SW 1271 (cell line): Measurements from ENCODE around the gene EFCAB8.

Source experiments
- DNase-seq, 2 experiments: peaks; one replicate each; lab custom pipeline; 2025; lab: John Stamatoyannopoulos, UW

Gene EFCAB8

DNA sequence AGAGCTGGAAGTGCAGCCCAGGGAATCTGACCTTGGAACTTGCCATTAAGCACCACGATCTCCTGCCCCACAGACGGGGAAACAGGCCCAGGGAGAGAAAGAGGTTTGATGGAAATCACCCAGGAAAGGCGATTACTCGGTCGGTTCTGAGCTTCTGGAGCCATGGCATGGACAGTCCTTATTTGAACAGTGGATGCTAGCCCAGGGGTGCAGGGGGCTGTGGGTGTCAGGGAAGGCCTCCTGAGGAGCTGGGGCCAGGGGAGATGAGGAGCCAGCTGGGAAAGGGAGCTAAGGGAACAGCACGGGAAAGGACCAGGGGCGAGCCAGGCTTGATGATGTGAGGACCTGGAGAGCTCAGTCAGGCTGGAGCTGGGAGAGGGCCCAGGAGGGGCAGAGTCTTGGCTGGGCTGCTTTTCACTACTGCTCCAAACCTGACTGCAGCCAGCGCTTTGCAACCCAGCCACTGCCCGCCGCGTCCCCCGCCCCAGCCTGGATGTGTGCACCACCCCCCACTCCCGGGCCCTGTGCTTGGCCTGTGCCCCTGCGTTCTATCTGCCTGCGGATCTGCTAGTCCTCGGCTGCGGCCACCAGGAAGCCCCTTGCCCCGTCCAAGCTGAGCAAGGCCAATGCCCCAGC, 127.7 kb downstream of the EFCAB8 start:
- DNase-seq, result no peak

GRCh38 chr20:32987044-32987825, 128.5 kb downstream of the EFCAB8 start:
- no peak for DNase-seq

DNA sequence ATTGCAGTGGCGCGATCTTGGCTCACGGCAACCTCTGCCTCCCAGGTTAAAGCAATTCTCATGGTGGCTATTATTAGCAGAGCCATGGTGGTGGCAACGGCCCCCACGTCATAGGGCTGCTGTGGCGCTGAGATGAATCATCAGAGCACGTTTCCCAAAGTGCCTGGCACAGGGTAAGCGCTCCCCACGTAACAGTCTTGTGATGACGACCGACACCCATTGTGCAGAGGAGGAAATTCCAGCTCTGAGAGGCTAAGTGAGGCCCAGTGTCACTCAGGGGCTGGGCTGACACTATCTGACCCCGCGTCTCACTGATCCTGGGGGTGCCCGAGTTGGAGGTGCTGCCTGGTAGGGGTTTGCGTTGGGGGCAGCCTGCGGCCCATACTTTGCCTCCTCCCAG, 129.3 kb downstream of the EFCAB8 start:
- DNase-seq, result no peak

GRCh38 chr20:32989507-32990283, 131.0 kb downstream of the EFCAB8 start:
- DNase-seq, result no peak

- no peak for DNase-seq
Measured at GRCh38 chr20:32990426-32990825, 131.7 kb downstream of the EFCAB8 start.

DNA sequence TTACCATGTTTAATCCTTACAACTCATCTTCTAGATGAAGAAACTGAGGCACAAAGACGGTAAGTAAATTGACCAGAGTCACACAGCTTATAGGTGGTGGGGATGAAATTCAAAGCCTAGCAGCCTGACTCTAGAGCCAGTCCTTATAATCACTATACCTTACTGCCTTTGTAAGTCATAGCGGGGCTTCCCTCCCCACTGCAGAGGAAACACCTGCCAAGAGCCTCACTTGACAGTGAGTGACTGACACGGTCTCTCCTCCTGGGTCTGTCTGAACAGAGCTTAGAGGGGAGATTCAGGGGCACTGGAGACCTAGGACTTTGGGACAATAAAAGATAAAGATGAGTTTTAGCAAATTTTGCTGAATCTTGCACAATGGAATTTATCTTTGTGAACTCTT, 132.7 kb downstream of the EFCAB8 start:
- no peak for DNase-seq

DNA sequence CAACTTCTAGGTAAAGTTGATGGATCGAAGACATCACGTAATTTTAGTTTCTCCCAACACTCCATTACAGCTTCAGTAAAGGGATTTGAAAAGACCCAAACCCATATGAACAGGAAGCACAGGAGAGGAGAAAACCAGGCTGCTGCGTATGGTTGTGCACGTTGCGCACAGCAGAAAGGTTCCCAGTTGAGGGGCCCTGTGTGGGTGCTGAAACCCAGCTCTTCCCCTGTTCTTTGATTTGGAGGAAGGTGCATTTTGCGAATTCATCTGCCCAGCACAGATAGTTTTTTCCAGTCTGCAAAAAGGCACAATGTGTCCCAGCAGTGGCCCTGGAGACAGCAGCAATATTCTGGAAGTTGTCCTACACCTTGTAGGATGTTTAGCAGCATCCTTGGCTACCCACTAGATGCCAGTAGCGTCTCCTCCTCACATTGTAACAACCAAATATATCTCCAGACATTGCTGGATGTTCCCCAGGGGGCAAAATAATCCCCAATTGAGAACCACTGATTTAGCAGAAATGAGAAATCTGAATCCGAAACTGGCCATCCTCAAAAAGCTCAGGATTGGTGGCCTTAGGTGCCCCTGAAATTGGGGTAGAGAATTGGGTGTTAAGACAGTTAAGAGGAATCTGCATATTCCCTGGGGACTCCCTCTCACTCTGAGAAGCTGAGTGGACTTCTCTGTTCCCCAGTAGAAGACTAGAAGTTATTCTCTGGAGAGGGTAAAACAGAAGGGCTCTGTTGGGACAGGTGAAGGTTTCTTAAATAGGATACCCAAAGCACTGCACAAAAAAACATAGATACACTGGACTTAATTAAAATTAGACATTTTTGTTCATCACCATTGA, 133.3 kb downstream of the EFCAB8 start:
- DNase-seq, result no peak

DNA sequence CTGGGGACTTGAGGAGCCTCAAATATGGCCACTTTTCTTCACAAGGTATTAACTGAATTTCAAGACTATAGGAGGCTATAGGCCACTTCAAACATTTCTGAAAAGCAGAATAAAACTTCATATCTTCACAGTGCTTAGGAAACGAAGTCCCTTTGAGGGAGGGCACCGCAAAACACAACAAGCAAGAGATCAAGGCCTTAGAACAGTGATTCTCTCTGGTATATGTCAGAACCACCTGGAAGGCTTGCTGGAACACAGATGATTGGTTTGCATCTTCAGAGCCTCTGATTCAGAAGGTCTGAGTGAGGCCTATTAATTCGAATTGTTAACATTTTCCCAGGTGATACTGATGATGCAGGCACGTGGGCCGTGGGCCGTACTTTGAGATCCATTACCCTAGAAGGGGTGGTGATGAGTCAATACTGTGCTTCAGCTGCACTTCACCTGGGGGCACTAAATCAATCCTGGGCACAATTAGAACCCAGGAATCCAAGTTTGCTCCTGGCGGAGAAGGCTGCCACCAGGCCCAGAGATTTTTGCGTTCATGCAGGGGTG, 134.8 kb downstream of the EFCAB8 start:
- DNase-seq, result no peak

DNA sequence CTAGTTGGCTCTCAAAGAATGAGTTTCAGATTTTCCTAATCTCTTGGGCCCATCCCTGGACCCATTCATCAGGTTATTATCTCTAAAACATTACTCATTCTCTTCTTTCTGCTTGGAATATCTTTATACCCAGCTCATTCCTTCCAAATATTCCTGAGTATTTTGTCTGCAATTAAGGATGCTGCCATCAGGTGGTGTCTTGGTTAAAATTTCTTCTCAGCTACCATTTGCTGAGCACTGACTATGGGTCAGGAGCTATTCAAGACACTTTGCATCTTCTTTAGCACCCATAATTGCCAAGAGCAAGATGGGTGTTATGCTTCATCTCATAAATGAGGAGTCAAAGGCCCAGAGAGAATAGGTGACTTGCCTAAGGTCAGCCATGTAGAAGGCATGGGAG, 137.1 kb downstream of the EFCAB8 start:
- DNase-seq, result no peak

- no peak for DNase-seq
Measured at GRCh38 chr20:32997431-32997830, 138.7 kb downstream of the EFCAB8 start.

- no peak for DNase-seq
Measured at GRCh38 chr20:32999603-33000250, 141.0 kb downstream of the EFCAB8 start.

DNA sequence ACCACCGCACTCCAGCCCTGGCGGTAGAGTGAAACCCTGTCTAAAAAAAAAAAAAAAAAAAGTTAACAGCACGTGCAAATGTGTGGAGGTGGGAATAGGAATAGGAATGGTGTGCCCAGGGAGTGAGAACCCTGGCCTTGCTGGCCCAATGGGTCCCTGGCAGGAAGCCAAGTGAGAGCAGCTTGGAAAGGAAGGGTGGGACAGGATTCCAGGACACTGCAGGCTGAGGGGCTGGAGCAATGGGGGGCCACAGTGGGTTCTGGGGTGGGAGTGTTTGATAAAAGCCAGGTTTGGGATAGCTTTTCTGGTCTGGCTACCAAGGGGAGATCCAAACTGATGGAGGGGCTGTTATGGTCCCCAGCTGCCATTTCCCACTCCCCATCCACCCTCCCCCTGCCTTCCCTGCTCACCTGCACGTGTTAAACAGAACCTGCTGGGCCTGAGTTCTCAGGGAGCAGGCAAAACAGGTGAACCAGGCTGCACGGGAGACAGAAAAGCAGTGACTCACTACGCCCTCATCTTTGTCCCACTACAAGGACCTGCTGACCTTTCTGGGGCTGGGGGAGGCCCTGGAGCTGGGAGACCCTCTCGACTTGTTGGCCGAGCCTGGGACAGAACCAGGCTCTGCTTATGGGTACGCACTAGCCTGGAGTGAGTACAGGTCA, 142.2 kb downstream of the EFCAB8 start:
- no peak for DNase-seq

- DNase-seq, result no peak
Measured at GRCh38 chr20:33002087-33002808, 143.5 kb downstream of the EFCAB8 start.

DNA sequence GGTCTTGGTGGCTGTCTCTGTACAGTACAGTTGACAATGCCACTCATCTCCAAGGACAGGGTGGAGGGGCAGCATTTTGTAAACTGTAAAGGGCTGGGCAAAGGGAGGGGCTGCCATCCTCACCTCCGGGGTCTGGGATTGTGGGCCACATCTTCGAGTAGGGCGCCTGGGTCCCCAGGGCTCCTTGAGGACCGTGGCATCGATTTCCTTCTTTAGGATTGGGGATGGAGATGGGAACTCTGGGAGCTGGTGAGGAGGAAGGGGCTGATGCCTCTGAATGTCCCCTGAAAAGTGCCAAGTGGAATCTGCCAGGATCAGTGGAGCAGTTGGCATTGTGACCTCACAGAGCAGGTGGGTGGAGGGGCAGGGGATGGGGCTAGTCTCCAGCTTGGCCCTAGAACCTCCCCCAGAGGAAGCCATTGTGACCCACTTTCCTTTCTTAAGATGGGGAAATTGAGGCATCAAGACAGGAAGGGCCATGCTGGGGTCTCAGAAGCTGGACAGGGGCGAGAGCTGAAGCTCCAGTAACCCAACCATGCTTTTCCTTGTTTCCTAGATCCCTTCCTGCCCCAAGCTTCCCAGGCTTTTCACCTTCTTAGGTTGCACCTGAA, 145.5 kb downstream of the EFCAB8 start, which contains the start of gene SUN5:
Gene SUN5, minus strand, starts transcription at position 293 of the 611 bp plus-strand sequence. Its CDS starts 93 bp downstream, at position 200.
- DNase-seq, result no peak

DNA sequence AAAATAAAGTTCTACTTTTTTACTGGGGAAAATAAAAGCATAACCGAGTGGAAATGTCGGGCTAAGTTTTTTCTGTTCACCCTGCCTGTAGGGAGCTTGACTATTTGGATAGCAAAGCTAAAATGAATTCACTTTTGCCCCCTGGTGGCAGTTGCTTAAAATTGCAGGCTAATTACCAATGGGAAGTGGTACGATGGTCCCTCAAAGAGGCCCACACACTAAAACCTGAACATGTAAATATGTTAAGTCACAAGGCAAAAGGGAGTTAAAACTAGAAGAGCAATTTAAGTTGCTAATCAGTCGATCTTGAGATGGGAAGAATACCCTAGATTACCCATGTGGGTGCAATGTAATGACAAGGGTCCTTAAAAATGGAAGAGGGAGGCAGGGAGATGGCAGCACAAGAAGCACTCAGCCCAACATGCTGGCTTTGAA, 146.4 kb downstream of the EFCAB8 start:
- no peak for DNase-seq

DNA sequence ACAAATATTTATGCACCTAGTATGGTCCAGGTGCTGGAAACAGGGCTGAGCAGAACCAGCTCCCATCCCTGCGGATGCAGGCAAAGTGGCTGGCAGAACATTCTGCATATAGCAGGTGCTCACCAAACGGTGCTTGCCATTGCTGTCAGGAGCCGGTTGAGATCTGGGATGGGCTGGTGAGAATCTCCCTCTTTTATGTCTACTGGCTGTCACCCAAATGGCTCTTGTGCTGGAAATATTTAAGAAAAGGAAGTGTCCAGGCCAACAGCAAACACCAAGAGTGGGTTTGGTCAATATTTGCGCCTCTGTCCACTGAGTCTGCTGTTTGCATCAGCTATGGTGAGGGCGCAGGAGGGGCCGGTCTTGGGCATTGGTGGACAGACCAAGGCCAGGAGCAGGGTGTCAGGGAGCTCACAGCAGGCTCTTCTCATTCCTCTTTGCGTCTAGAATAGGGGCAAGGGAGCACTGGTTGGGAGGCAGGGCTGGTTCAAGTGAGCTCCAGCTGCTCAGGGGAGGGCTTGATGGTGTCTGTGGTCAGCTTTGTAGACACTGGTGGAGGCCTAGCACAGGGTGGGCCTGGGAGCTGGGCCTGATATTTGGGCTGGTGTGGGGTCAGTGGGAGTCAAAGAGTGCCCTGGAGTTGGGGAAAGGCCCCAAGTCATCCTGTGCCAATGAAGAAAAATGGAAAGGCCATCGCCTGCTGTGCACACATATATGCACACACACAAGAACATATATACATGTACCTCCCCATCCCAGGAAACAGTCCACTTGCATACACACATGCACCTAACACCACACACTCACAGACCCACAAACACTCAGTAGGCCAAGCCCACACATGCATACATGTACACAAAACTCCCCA, 147.4 kb downstream of the EFCAB8 start:
- DNase-seq, result no peak

DNA sequence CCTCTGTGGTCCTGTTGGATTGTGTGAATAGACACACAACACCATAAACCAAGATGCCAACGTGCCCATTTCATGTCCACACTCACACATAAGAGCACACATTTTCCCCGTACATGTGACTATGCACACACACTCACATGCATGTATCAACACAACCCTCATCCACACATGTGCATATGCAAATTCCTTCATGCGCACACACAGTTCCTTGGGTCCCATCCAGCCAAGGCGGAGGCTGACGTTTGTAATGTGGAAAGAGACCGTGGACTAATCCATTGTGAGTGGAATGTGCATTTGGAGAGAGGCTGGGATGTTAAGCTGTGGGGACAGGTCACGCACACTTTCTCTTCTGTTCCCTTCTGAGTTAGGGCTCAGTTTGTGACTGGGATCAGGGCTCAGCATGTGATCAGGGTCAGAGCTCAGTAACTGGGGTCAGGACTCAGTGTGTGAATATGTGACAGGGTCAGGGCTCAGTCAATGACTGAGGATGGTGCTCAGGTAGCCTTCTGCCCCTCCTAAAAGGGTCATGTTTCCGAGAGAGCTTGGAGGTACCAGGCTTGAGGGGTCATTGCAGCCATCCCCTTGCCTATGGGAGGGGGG, 148.2 kb downstream of the EFCAB8 start:
- no peak for DNase-seq
